IMR-90 (cell line): ENCODE data around the gene C12orf56. TPM values are rescaled to one million over a fixed set of nuclear protein-coding genes. Genes with fewer than 3 reads are reported as not detected.

Experiments used
- ATAC-seq: fragments of 200-7000 bp; cut with Tn5 transposase; 2 replicates; pipeline ENCODE4 v1.9.1; 2020; ENCODE audit warnings: low read depth, mild to moderate bottlenecking, moderate library complexity
- BruUV-seq: library from RNA; stranded (reverse); fragments of 400-500 nt; replicated peaks from 2 replicates; lab custom pipeline; 2021; lab: Mats Ljungman, UMichigan
- CTCF ChIA-PET: fragments of 300-600 bp; formaldehyde crosslinking; extraction: SDS; loops from one replicate; lab custom pipeline; 2021; ENCODE audit warnings: antibody characterized with exemption; lab: Yijun Ruan, JAX
- POLR2A ChIA-PET: fragments of 300-600 bp; sonication (Branson Sonifier 250); formaldehyde crosslinking; loops from one replicate; lab custom pipeline; 2022; ENCODE audit warnings: antibody characterized with exemption; ENCODE audit not compliant: unreplicated experiment; lab: Charles Lee
- DNase-seq: peaks from one replicate; pipeline ENCODE4 v3.0.0; 2013
- H2AFZ ChIP-seq: replicated peaks from 2 replicates; pipeline ENCODE3; 2013; ENCODE audit warnings: low read length, mild to moderate bottlenecking; ENCODE audit not compliant: poor library complexity
- H2AK5ac ChIP-seq: 2 replicates; pipeline ENCODE4 v1.6.1; 2013; ENCODE audit warnings: low read depth, low read length, inconsistent platforms
- H2AK9ac ChIP-seq: replicated peaks from 2 replicates; pipeline ENCODE3; 2013; ENCODE audit warnings: mild to moderate bottlenecking, low read depth, low read length, moderate library complexity; ENCODE audit not compliant: poor library complexity
- H2BK120ac ChIP-seq: 2 replicates; pipeline ENCODE4 v1.6.1; 2013; ENCODE audit warnings: low read depth, low read length, inconsistent platforms
- H2BK15ac ChIP-seq: 3 replicates; pipeline ENCODE4 v1.6.1; 2013; ENCODE audit warnings: low read depth, low read length, inconsistent platforms
- H2BK20ac ChIP-seq: 2 replicates; pipeline ENCODE4 v1.6.1; 2013; ENCODE audit warnings: low read depth, mild to moderate bottlenecking, inconsistent platforms, low read length, moderate library complexity
- H2BK5ac ChIP-seq: 2 replicates; pipeline ENCODE4 v1.6.1; 2013; ENCODE audit warnings: mild to moderate bottlenecking, low read depth, low read length, inconsistent platforms; ENCODE audit not compliant: poor library complexity, severe bottlenecking
- H3K14ac ChIP-seq: replicated peaks from 2 replicates; pipeline ENCODE4 v1.6.1; 2013; ENCODE audit warnings: low read depth, low read length, inconsistent platforms
- H3K18ac ChIP-seq: 2 replicates; pipeline ENCODE4 v1.6.1; 2013; ENCODE audit warnings: low read depth, low read length, control low read depth
- H3K23ac ChIP-seq: 2 replicates; pipeline ENCODE4 v1.6.1; 2013; ENCODE audit warnings: low read depth, low read length, inconsistent platforms
- H3K27ac ChIP-seq: 2 replicates; pipeline ENCODE4 v1.5.1; 2013; ENCODE audit warnings: mild to moderate bottlenecking, control low read depth, low read length; ENCODE audit not compliant: insufficient read depth
- H3K27me3 ChIP-seq: 2 replicates; pipeline ENCODE4 v1.6.1; 2013; ENCODE audit warnings: low read length; ENCODE audit not compliant: control insufficient read depth, insufficient read depth
- H3K36me3 ChIP-seq: 2 replicates; pipeline ENCODE4 v1.6.1; 2013; ENCODE audit warnings: low read length, mixed read lengths; ENCODE audit not compliant: control insufficient read depth, insufficient read depth
- H3K4ac ChIP-seq: 2 replicates; pipeline ENCODE4 v1.6.1; 2013; ENCODE audit warnings: low read depth, low read length, inconsistent platforms
- H3K4me1 ChIP-seq: 2 replicates; pipeline ENCODE4 v1.6.1; 2013; ENCODE audit warnings: low read length, mixed read lengths; ENCODE audit not compliant: control insufficient read depth, insufficient read depth
- H3K4me2 ChIP-seq: 2 replicates; pipeline ENCODE4 v1.6.1; 2013; ENCODE audit warnings: low read depth, mild to moderate bottlenecking, control low read depth, low read length, moderate library complexity
- H3K4me3 ChIP-seq: 2 replicates; pipeline ENCODE4 v1.5.1; 2013; ENCODE audit warnings: low read depth, mild to moderate bottlenecking, control low read depth, low read length, moderate library complexity; ENCODE audit not compliant: insufficient read depth
- H3K56ac ChIP-seq: 2 replicates; pipeline ENCODE4 v1.6.1; 2013; ENCODE audit warnings: low read length, inconsistent platforms; ENCODE audit not compliant: insufficient read depth; ENCODE audit errors: extremely low read depth
- H3K79me1 ChIP-seq, 2 experiments: 2 replicates each; pipeline ENCODE4 v1.6.1; 2013; ENCODE audit warnings: low read length in 2 of 2, inconsistent platforms in 1 of 2, low read depth in 1 of 2
- H3K9ac ChIP-seq: 2 replicates; pipeline ENCODE4 v1.6.1; 2013; ENCODE audit warnings: low read depth, low read length, control low read depth
- H3K9me1 ChIP-seq: 2 replicates; pipeline ENCODE4 v1.6.1; 2013; ENCODE audit warnings: low read length, inconsistent platforms; ENCODE audit not compliant: insufficient read depth
- H3K9me3 ChIP-seq: 2 replicates; pipeline ENCODE4 v1.6.1; 2013; ENCODE audit warnings: low read length; ENCODE audit not compliant: control insufficient read depth, insufficient read depth
- H4K20me1 ChIP-seq: 2 replicates; pipeline ENCODE4 v1.6.1; 2013; ENCODE audit warnings: low read length, inconsistent platforms; ENCODE audit not compliant: insufficient read depth
- H4K5ac ChIP-seq: 2 replicates; pipeline ENCODE4 v1.6.1; 2013; ENCODE audit warnings: mild to moderate bottlenecking, low read depth, low read length, control low read depth
- H4K8ac ChIP-seq, 2 experiments: 2 replicates each; pipeline ENCODE4 v1.6.1; 2013; ENCODE audit warnings: low read depth in 2 of 2, low read length in 2 of 2, control low read depth in 1 of 2, inconsistent platforms in 1 of 2
- H4K91ac ChIP-seq: 2 replicates; pipeline ENCODE4 v1.6.1; 2013; ENCODE audit warnings: low read depth, low read length, inconsistent platforms; ENCODE audit not compliant: insufficient read depth
- CEBPB ChIP-seq: IDR thresholded peaks from 2 replicates; pipeline ENCODE4 v1.6.1; 2012; ENCODE audit warnings: low read depth, low read length, improper control_type of control experiment
- CHD1 ChIP-seq: IDR thresholded peaks from 2 replicates; pipeline ENCODE4 v1.6.1; 2012; ENCODE audit warnings: low read depth, low read length, improper control_type of control experiment
- MXI1 ChIP-seq: IDR thresholded peaks from 2 replicates; pipeline ENCODE4 v1.6.1; 2012; ENCODE audit warnings: low read depth, mild to moderate bottlenecking, low read length, moderate library complexity, borderline replicate concordance
- WGBS, 2 experiments: methylation state at CpG; one replicate each; pipeline versions ENCODE4 v1.1.5 to v1.1.7; 2013; ENCODE audit warnings: missing lambda C conversion rate in 2 of 2; ENCODE audit not compliant: insufficient read length in 1 of 2; ENCODE audit errors: extremely low coverage in 2 of 2; 5-methylcytosine and 5-hydroxymethylcytosine counted together
- dilution Hi-C: fragments of 300-500 bp; cut with HindIII; formaldehyde crosslinking; loops from one replicate; pipeline ENCODE4 v1.14.3; 2018; ENCODE audit warnings: low sequenced_read_pairs; ENCODE audit not compliant: unreplicated experiment
- in situ Hi-C: fragments of 300-500 bp; cut with MboI; formaldehyde crosslinking; loops from 3 replicates; pipeline ENCODE4 v1.14.3; 2019; ENCODE audit warnings: low sequenced_read_pairs, inconsistent platforms, mixed read lengths
- intact Hi-C: fragments of 100-400 bp; cut with micrococcal nuclease; formaldehyde crosslinking; loops from 2 replicates; pipeline ENCODE4 v1.10.0; 2022
- polyA plus RNA-seq, 3 experiments: library from polyadenylated mRNA; depleted of rRNA; stranded (reverse); fragments of >200 nt; gene quantifications; 2 replicates each; pipeline ENCODE4 v1.2.3, GENCODE V29; 2012; ENCODE audit warnings: low replicate concordance in 1 of 3
- total RNA-seq: library from RNA; depleted of rRNA; stranded (reverse); fragments of >200 nt; gene quantifications from 2 replicates; pipeline ENCODE4 v1.2.3, GENCODE V29; 2012
- TF ChIP-seq, protein P1 (sequence below): conservative IDR thresholded peaks from 2 replicates; pipeline ENCODE4 v1.5.1; 2012; ENCODE audit warnings: mild to moderate bottlenecking, low read depth, low read length, improper control_type of control experiment
- TF ChIP-seq, protein P2 (sequence below): fragments of 150-350 bp; IDR thresholded peaks from 2 replicates; pipeline ENCODE4 v1.6.1; 2017; ENCODE audit warnings: mild to moderate bottlenecking, antibody characterized with exemption, low read length, low read depth

C12orf56 gene
- total and polyA plus RNA-seq, 2 of the 4 experiments (the other 2 are of a cell fraction): 0.09 TPM; not detected in 1

- Histone ChIP-seq H3K23ac (no peak overlapping the region), H4K91ac (no peak overlapping the region), H4K8ac (no peak overlapping the region), H2BK5ac (no peak overlapping the region), H2BK20ac (no peak overlapping the region), H2AK9ac (no peak overlapping the region), H3K9ac (no peak overlapping the region), H3K27me3 (no peaks in the 10 kb centered on the region), H3K14ac (no peak overlapping the region), H3K4me3 (no peak overlapping the region), H4K5ac (no peak overlapping the region), H3K4ac (no peak overlapping the region), H2BK15ac (no peak overlapping the region), H3K79me1 (no peaks in the 10 kb centered on the region), H3K9me3 (peaks cover 2% of the 10 kb centered on the region; the same call in 1 of the 2 replicates), H3K18ac (no peak overlapping the region), H3K4me2 (no peak overlapping the region), H3K36me3 (no peaks in the 10 kb centered on the region), H2AK5ac (no peak overlapping the region), H3K27ac (no peak overlapping the region), H3K9me1 (no peaks in the 10 kb centered on the region), H2BK120ac (no peak overlapping the region), H3K4me1 (no peaks in the 10 kb centered on the region), H3K56ac (no peak overlapping the region), H2AFZ (no peak overlapping the region), H4K20me1 (no peaks in the 10 kb centered on the region)
- POLR2A ChIA-PET: no interaction called here
- in situ Hi-C loops: no loop called here
- dilution Hi-C loops: no loop called here
- intact Hi-C loops: no loop called here
- CTCF ChIA-PET: no interaction called here
- 67% methylated on average over 1 of the region's 4 CpGs; no CpG with 5 or more reads in 1 of the 2 experiments for WGBS, 2 experiments
- ATAC-seq: no peak
- no peak for DNase-seq
- TF ChIP-seq CHD1 (no peak), MXI1 (no peak), CEBPB (no peak)
- TF ChIP-seq, protein P1, sequence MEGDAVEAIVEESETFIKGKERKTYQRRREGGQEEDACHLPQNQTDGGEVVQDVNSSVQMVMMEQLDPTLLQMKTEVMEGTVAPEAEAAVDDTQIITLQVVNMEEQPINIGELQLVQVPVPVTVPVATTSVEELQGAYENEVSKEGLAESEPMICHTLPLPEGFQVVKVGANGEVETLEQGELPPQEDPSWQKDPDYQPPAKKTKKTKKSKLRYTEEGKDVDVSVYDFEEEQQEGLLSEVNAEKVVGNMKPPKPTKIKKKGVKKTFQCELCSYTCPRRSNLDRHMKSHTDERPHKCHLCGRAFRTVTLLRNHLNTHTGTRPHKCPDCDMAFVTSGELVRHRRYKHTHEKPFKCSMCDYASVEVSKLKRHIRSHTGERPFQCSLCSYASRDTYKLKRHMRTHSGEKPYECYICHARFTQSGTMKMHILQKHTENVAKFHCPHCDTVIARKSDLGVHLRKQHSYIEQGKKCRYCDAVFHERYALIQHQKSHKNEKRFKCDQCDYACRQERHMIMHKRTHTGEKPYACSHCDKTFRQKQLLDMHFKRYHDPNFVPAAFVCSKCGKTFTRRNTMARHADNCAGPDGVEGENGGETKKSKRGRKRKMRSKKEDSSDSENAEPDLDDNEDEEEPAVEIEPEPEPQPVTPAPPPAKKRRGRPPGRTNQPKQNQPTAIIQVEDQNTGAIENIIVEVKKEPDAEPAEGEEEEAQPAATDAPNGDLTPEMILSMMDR: no peak
- TF ChIP-seq, protein P2, sequence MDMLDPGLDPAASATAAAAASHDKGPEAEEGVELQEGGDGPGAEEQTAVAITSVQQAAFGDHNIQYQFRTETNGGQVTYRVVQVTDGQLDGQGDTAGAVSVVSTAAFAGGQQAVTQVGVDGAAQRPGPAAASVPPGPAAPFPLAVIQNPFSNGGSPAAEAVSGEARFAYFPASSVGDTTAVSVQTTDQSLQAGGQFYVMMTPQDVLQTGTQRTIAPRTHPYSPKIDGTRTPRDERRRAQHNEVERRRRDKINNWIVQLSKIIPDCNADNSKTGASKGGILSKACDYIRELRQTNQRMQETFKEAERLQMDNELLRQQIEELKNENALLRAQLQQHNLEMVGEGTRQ: no peak
- BruUV-seq: no TSS peak
Observed at GRCh38 chr12:64352181-64352580, 38.4 kb downstream of the C12orf56 start.
